ENCODE data around the gene CTXN1.

The CTXN1 gene

GRCh38 chr19:7968796-7969554 is 43.0 kb upstream of the CTXN1 start:
- DNase-seq (ENCODE audit: extremely low read depth, low read depth), result no peak
- no peak overlapping the region for H3K4me3 ChIP-seq (replicated peaks; ENCODE audit: low read depth, low read length)
- no peak for TF ChIP-seq CTCF (IDR thresholded peaks at IDR 0.05; ENCODE audit: low read depth, low read length, missing control alignments)

GRCh38 chr19:7968008-7968795 is 42.3 kb upstream of the CTXN1 start:
- no peak overlapping the region for H3K4me3 ChIP-seq (replicated peaks; ENCODE audit: low read depth, low read length)
- no peak for DNase-seq (ENCODE audit: extremely low read depth, low read depth)
- TF ChIP-seq CTCF (IDR thresholded peaks at IDR 0.05; ENCODE audit: low read depth, low read length, missing control alignments), result no peak

GRCh38 chr19:7965921-7966665 is 40.2 kb upstream of the CTXN1 start:
- no peak overlapping the region for H3K4me3 ChIP-seq (replicated peaks; ENCODE audit: low read depth, low read length)
- no peak for TF ChIP-seq CTCF (IDR thresholded peaks at IDR 0.05; ENCODE audit: low read depth, low read length, missing control alignments)
- no peak for DNase-seq (ENCODE audit: extremely low read depth, low read depth)

- no peak overlapping the region for H3K4me3 ChIP-seq (replicated peaks; ENCODE audit: low read depth, low read length)
- no peak for DNase-seq (ENCODE audit: extremely low read depth, low read depth)
- TF ChIP-seq CTCF (IDR thresholded peaks at IDR 0.05; ENCODE audit: low read depth, low read length, missing control alignments), result no peak
Observed at GRCh38 chr19:7965259-7965841, 39.4 kb upstream of the CTXN1 start.

GRCh38 chr19:7963566-7963965 is 37.6 kb upstream of the CTXN1 start:
- no peak for TF ChIP-seq CTCF (IDR thresholded peaks at IDR 0.05; ENCODE audit: low read depth, low read length, missing control alignments)

GRCh38 chr19:7962644-7963268 is 36.8 kb upstream of the CTXN1 start:
- H3K4me3 ChIP-seq (replicated peaks; ENCODE audit: low read depth, low read length), result no peak overlapping the region
- no peak for TF ChIP-seq CTCF (IDR thresholded peaks at IDR 0.05; ENCODE audit: low read depth, low read length, missing control alignments)
- no peak for DNase-seq (ENCODE audit: extremely low read depth, low read depth)

More at GRCh38 chr19:7963566-7963965, 37.6 kb upstream of the CTXN1 start:
- no peak overlapping the region for H3K4me3 ChIP-seq (replicated peaks; ENCODE audit: low read depth, low read length)
- no peak for DNase-seq (ENCODE audit: extremely low read depth, low read depth)

All from HFF-Myc (cell line).